Cardiac septum (tissue), 1 donor: ENCODE measurements around the gene FNIP2. TPM values are rescaled to one million over a fixed set of nuclear protein-coding genes. Genes with fewer than 3 reads are reported as not detected.

ENCODE experiments used
- total RNA-seq: library from RNA; stranded (reverse); fragmentation: NEBNext Ultra II Directional; extraction: Animal tissue kit (Norgen Biotek cat#: 25700); gene quantifications from one replicate; pipeline ENCODE4 v1.2.1, GENCODE V29; 2021
- donor health status: DM: no; HTN: no; CAD: no.

FNIP2 gene
- total RNA-seq, 1 donor from 2014 or later, result 38.5 TPM

Other genes starting within 250 kb of the FNIP2 start
- not detected for gene RXFP1, start 247.1 kb upstream of the FNIP2 start, total RNA-seq
- 3.0 TPM for gene C4orf46, start 97.1 kb upstream of the FNIP2 start, total RNA-seq
- gene ETFDH, start 96.7 kb upstream of the FNIP2 start, total RNA-seq, result 131 TPM
- gene PPID, start 45.6 kb upstream of the FNIP2 start, total RNA-seq, result 31.9 TPM